Hepatocyte (in vitro differentiated cells): ENCODE data around the gene VGLL2.
"Not testable (repeated sequence)": the region's sequence is repeated elsewhere in the genome, so short reads cannot be mapped to it uniquely, and the experiment has no call there.

Source experiments
- CTCF ChIP-seq: fragments of 200-600 bp; sonication (generic); IDR thresholded peaks from 2 replicates; pipeline ENCODE4 v1.5.1; 2016; ENCODE audit warnings: antibody characterized with exemption, mild to moderate bottlenecking; ENCODE audit not compliant: poor library complexity
- EZH2 ChIP-seq: fragments of 200-600 bp; sonication (generic); IDR thresholded peaks from 2 replicates; pipeline ENCODE4 v1.6.1; 2016; ENCODE audit warnings: antibody characterized with exemption, mild to moderate bottlenecking, borderline replicate concordance

- not testable (repeated sequence) for TF ChIP-seq EZH2, CTCF
Observed at GRCh38 chr6:117244979-117245378, 20.4 kb upstream of the VGLL2 start.
